ENCODE measurements around the gene HOXA2.

The HOXA2 gene

DNA sequence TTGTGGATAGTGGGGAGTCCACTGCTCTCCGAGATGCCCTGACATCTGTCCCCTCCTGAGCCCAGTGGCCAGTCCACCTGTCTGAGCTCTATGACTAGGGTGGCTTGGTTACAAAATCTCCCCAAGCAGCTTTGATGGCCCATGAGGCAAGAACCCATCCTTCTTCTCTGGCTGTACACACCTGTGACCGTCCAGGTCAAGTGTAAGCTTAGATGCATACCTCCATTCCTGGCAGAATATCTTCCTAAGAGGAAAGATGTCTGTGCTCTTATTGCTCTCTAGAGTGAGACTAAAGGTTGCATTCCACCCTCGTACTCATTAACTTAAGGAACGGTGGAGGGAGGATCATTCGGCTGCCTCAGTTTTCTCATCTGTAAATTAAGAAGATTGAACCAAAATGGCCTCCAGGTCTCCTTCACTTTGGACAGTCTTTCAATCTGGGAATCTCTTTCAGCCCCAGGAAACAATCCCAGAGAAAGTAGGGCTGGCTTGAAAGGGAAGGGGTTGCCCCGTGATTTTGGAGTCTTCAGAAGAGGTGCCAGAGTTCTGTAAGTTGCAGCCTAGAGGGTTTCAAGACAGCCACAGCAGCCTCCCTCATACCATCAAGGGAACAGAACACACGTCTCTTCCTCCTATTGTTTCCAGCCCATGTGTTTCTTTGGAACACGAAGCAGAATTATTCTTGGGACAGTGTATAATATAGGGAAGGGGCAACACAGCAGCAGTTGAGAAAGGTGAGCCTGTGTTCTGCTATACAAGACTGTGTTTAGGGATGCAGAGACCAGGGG is 22.6 kb upstream of the HOXA2 start:
- DNase-seq, result no peak

DNA sequence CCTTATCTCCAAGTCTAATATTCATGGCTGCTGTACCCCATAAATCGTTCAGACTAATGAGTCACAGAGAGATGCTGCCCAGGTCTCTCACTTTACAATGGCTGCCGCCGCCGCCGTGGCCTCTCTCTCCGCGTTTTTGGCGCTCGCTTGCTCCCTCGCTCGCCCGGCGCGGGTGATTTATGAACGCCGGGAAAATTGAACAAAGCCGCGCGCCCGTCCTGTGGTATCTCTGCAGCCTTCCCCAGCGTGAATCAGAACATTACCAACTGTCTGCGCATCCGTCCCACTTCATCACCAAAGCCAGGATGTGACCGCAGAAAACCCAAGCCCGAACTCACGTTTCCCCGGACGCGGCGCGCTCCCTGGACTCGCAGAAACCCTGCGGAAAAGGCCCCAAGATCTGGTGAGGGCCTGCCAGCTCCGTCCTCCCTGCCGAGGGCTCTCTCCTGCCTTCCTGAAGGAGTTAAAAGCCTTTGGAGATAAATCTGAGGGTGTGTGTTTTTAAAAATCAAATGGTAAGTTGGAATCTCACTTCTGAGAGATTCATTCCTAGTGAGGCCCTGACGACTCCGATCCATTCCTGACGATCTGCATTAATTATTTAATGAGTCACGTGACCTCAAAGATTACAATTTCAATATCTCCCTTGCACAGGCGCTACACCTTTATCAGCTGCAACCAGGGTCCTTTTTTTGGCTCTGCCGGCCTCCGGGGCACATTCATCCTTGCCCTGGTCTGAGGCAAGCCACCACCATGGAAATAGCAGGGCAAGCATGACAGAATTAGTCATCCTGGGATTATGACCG is 21.8 kb upstream of the HOXA2 start:
- DNase-seq, result no peak

DNA sequence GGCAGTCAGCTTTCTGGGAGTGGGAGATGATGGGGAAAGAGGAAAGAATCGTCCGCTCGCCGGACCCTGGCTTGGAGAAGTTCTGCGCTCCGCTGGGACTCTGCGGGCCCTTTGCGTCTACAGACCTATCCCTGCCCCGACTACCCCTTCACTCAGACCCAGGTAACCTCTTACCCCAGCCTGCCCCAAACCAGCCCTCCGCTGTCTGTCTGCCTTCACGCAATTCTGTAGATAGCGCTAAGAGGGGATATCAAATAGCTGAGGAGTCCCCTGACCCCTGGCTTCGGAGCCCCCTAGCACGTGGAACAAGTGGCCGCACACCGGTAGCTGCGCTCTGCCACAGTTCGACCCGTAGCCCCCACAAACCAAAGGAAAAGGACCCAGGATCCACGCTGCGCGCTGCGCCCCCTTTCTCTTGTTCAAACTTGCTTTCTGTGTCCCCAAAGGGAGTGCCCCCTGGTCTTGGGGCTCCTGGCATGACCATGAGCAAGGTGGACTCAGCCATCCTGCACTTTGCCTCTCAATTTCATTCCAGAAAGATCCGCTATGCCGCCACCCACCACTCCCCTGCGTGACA is 21.1 kb upstream of the HOXA2 start:
- DNase-seq, result no peak

DNA sequence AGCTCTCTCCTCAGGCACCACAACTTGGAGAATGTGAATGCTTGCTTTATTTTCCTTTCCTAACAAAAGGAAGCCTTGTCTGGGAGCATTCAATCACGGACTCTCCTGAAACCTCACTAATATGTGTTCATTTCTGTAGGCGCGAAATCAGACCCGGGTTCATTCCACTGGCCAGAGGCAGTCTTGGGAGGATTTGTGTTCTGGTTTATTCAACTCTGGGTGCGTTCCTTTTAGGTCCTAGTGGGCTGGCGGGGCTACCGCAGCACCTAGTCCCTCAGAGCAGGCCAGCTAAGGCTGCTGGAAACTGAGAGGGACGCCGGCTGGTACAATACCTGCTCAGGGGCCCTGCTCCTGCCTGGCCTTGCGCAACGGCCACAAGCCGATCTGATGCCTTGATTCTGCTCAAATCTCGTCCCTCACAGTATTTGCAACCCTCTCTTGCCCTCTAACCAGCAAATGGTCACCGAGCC is 20.6 kb upstream of the HOXA2 start:
- no peak for DNase-seq

DNA sequence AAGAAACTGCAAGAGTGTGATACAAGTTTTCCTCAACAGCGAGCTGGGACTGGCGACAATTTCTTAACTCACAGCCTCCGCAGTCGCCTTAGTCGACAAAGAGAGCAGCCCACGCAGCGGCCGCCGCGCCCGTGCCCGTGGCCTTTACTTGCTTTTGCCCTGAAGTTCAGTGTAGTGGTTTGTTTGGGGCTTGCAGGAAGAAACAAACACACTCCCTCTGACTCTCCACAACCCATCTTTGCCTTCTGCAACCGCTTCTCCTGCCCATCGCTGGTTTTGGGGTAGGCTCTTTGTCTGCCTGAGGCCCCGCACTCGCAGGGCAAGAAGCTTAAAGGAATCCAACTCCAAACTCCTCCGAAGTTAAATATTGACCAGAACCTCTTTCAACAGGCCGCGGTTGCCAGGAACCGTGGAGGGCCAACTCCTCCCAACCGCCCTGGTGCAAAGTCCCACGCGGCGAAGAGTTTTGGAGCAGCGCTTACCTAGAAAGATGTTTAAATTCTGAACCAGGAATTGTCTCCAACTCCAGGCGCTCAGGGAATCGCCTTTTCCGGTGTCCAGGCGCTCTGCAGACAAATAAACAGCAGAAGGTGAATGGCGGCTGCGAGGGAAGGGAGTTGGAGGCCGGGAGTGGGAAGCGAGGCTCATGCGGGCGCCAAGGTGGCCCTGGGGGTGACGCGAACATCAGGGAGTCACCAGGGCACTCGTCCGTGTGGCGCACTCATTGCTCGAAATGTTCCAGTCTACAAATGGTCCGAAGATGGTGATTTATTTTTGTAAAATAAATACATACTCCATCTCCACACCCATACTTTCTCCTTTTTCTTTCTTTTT is 19.8 kb upstream of the HOXA2 start:
- no peak for DNase-seq

DNA sequence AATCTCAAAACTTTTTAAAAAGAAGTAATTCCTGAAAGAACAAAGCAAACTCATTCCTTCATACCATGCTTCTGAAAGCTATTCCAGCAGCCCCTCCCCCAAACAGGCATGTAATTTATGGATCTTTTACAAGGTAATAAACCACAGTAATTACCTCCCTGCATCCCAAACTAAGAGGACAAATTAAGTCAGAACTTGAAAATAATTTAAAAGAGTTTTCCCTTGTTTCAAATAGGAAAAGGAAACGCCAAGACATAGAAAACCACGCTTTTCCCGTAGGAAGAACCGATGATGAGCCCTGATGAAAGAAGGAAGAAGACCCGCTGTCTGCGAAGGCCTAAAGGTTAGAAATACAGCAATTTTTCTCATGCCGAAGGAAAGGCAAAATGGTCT is 19.2 kb upstream of the HOXA2 start:
- no peak for DNase-seq

DNA sequence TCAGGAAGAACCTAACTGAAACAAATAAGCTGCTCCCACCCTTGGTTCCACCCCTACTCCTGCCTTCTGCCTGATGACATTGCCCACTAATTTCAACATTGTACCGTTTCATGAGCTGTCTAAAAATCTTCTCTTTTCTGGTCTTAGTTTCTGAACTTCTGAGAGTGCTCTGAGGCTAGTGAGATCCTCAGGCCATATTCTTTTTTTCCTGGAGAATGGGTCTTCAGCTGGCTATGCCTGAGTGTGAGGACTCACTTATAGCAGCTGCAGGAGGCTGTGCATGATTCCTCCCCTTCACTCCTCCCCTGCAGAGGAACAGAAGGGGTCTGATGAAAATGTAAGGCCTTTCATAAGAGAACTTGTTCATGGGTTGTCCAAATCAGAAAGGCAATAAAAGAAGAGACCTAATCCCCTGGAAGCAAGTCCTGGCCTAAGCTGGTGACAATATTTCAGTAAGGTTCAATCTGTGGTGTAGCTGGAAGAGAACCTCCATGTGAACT is 17.0 kb upstream of the HOXA2 start:
- DNase-seq, result no peak

DNA sequence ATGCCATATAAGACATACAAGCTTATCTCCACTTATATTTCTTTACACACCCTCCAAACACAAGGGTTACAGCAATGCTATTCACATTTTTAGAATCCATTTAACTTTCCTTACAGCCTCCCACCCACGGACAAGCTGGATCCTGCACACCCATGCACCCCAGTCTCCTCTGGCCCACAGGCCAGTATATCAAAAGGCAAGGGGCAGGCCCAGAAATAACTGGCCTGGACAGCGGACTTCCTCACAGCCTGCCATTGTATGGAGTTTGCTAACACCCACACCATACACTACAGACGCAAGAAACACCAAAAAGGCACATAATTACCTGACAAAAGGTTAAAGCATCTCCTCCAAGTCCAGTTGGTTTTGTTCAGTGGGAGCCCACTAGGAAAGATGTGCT is 16.1 kb upstream of the HOXA2 start:
- DNase-seq, result no peak

DNA sequence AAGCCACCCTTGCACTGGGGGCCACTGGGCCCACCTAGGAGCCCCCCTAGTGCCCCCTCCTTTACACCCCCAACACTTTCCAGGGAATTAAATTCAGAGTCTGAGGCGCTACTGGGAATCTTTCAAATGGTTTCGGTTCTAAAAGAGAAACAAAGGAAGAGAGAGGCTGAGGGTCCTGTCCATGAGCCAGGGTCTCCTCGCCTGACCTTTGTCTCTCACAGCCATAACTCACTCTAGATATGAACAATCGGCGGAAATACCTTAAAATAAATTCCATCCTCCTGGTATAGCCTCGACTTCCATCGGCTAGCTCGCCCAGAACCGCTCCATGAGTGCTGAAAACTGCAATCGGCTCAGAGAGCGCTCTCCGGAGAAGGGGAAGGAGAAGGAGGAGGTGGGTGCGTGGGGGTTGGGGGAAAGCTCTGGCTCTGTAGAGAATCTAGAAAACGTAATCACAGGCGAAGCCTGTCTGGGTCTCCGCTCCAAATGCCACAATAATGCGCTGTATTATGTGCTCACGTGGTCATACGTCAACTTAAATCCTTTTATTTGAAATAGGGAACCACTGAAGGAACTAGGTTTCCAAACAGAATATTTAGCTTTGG is 15.5 kb upstream of the HOXA2 start:
- no peak for DNase-seq

DNA sequence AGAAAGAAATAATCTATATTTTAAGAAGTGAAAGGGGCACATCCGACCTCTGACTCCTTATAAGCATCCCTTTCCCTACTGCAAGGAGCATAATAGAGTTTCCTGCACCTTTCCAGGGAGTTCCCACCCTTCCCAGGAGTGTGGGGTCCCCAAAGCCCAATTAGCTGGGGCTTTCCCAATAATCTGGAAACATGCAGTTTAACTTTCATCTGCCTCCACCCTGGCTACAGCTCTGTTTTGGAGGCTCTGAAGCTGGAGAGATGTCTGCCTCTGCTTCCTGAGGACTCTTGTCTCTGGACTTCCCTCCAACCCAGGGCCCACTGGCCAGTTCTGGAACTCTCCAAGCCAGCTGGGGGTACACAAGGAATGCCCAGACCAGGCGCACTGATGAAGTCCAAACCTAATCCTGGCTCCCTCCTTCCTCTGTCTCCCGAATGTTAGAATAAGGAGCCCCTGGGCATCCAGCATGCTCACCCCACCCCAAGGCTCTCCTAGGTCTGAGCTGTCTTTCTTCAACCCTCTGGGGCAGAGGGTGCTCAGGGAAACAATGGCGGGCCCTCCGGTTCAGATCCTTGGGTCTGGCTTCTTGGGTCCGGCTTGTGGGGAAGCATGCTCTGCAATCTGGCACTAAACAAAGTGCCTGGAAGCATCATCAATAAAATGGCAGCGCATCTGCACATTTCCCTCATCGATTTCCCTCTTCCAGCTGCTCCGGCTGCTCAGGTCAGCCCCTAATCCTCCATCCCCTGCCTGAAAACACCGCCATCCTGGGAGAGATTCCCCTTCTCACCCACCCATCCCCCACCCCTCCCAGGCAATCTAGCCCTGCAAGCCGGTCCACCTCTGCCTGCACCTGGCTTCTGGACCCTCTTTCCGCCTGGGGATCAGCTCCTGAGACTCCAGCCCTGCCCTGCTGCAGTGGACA is 14.7 kb upstream of the HOXA2 start:
- no peak for DNase-seq

DNA sequence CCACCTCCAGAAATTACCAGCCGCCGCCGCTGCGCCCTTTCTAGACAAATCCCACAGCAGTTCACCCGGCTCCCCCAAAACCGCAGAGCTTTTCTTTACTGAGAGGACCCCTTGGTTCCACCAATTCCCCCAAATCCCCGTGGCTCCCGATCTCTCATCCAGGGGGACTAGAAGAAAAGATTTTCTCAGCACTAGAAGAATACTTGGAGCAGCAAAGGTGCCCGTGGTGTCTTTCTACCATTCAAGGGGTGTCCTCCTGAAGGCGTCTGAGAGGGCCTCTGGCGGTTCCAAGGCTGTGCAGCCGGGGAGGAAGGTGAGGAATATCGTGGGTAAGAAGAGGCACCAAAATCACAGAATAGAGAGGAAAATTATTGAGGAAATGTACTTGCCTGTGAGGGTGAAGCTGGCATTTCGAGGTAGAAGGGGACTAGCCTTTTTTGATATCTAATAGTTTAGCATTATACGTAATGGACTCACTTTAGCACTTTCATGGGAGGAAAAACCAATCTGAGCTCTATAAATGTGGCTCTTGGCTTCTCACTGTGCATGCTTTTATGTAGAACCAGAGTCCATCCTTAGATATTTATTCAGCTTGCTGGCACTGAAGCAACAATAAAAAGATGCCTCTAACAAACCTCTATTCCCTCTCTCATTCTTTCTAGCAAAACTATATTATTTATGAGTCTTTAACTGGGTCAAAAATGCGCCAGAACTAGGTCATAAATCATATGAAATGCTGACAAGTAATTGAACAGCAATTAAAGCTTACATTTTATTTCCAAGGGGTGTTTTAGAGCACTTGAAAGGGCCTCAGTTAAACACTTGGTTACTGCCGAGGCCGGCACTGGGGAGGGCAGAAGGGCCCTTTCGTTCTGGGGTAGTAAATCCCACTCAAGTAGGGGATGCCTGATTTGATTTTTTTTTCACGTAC is 13.8 kb upstream of the HOXA2 start:
- DNase-seq, result no peak

DNA sequence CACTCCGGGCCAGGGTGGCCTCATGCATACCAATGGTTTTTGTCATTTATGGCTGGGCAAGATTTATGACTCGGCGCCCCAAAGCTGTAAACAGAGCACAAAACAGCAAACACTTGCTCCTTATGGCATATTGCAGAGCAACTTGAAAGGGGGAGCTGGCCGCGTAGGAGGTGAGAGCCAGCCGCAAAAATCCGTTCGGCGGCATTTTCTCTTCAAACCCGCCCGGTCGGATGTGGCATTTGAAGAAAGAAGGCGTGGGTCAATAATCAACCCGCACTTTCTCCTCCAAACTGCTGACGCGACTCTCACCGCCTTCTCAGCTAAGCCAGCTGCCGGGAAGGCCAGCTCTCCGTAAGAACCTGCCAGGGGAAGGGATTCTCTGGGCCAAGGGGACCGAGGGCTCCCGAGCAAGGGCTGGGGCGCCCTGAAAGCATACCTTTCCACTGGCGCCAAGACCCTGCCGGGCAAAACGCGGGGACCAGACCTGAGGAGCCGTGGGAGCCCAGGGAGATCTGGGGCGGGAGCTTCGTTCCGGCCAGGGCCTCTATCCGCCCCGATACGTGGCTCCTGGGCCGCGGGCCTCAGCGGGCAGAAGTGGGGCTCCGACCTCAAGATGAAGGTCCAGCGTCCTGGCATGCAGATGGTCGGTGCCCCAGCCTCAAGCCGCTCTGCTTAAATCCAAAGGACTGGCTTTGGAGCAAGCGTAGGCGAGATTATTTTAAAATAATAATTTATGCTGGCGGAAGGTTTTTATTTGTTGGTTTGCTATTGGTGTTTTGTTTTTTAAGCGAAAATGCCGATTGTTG is 12.9 kb upstream of the HOXA2 start:
- no peak for DNase-seq

DNA sequence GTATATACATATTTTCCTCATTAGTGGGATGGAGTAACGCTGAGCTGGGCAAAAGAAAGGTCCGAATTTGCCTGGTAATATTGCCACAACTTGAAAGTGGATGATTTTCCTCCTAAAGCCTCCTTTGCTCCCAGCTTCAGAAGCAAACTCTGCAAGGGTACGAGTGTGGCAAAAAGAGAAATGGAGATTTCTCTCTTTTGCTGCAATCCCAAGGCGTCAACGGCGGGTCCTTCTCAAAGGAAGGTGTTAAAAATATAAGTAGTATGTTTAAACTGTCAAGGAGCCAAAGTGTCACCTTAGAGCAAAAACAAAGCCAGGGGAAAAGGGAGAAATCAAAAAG is 12.4 kb upstream of the HOXA2 start:
- DNase-seq, result no peak

DNA sequence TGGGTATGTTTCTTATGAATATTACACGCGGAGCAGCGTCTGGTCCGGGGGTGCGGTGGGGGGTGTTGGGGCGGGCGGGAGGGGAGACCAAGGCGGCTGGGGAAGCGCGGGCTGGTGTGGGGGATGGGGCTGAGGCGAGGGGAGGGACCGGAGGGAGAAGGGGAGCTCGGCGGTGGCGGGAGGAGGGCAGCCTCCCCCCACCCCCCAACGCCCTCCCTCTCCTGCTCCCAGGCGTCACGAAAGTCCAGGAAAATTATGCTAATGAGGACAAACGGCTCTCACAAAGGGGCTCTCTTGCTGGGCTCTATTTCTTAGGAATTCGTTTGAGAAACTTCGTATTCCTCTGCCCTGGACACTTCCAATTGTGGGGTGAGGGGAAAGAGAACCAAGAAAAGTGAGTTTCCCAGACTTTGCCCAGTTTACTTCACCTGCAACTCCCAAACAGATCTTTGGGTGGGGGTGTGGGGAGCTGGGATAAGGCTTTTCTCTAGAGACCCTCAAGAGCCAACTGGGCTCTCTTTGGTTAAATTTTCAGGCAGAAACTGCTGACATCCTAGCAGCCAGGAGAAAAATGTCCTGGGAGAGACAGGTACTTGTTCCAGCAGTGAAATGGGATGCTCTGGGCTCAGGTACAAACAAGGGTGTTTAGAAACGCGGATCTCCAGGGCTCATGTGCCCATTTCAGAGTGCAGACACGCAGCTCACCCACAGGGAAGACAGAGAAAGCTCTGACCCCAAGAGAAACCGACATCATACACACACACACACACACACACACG is 11.7 kb upstream of the HOXA2 start:
- no peak for DNase-seq

DNA sequence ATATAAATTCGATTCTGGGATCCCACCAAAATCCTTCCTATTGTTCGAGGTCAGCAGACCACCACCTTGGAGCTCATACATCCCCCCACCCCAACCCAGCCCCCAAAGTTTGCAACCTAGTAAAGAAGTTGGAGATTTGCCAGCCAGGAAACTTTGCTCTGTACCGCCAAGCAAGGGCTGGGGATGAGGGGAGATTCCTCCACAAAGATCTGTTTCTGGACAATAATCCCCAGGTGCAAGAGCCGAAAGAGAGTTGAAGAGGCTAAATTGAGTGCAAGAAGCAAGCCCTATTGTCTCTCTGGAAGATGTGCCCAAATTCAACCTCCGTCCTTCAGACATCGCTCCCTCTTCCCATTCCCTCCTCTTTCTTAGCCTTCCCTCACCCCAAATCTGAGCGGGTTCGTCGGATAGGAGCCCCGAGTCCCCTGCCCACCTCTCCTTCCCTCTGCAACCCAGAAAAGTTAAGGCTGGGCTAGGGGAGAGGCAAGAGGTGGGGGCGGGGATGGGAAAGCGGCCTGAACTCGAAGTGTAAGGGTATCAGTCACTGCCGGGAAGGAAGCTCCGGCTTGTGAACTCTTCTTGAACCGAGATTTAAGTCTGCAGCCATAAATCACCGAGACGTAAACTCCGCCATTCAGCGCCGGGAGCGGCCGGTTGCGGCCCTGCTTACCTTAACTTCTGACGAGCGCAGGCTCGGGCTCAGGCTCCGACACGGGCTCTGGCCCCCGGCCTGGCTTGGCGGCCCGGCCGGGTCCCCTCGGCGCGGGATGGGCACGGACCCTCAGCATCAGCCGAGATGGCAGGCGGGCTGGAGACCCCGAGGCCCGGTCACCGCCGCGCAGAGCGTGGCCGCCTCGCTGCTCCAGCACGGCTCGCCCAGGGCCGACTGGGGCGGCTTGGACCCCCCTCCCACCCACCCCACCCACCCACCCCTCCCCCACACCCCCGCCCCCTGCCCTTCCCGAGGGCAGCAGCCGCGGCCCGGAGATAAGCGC is 10.8 kb upstream of the HOXA2 start:
- no peak for DNase-seq

DNA sequence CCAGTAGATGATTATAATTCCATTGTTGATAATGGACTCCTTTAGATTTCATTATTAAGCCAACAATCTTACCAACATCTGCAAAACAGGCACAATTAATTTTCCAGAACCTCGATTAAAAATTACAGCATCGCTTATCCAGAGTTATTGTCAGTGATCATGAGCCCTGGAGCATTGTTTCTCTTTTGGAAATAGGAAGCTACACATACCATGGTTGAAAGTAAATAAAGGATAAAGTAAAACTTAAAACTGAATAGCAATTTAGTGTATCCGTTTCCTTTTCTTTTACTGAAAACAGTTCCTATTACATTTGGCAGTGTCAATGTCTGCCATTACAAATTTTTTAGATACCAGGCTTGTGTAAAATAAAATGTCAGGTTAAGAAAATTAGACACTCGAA is 9.9 kb upstream of the HOXA2 start:
- no peak for DNase-seq

DNA sequence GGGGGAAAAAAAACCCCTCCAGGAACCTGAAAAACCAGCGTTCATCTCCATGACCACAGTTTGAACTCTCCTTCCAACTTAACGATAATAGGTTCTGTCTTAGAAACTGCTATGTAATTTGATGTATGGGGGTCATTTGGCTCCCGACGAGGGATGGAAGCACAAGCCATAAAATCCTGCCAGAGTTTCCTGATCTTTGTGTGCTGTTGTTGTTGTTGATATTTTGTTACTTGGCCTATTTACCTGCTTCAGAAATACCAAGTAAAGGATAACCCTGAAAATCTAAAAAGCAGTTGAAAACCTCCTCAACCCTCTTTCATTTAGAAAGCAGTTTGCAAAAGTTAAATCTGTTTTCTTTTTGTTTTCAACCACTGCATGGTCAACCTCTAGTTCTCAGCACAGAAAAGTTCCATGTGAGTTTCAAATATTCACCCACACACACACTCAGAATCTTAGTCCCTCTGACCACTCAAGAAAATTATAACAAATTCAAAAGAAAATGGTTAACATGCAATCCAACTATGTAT is 9.3 kb upstream of the HOXA2 start:
- DNase-seq, result no peak

Data from cerebellar nuclear complex (tissue), 1 donor.